SK-N-SH (cell line): ENCODE results near the gene KRT222. TPM values are rescaled to one million over a fixed set of nuclear protein-coding genes. Genes with fewer than 3 reads are reported as not detected.

Experiments used
- CTCF ChIA-PET: fragments of 300-600, 350-600 bp; formaldehyde crosslinking; extraction: SDS; loops from one replicate; lab custom pipeline; 2021; lab: Yijun Ruan, JAX
- POLR2A ChIA-PET: fragments of 350-600 bp; sonication (Branson Sonifier 250); formaldehyde crosslinking; extraction: SDS; loops from one replicate; lab custom pipeline; 2020; ENCODE audit warnings: antibody characterized with exemption, inconsistent platforms; lab: Yijun Ruan, JAX
- DNase-seq: peaks from one replicate; pipeline ENCODE4 v3.0.0; 2012
- H2AFZ ChIP-seq: fragments of 200-600 bp; sonication (generic); 2 replicates; pipeline ENCODE4 v1.8.1; 2016; ENCODE audit warnings: antibody characterized with exemption, mild to moderate bottlenecking, low read depth
- H3F3A ChIP-seq: fragments of 200-600 bp; sonication (generic); replicated peaks from 2 replicates; pipeline ENCODE3; 2016; ENCODE audit warnings: antibody characterized with exemption, mild to moderate bottlenecking; ENCODE audit not compliant: insufficient read depth
- H3K27ac ChIP-seq, 2 experiments: fragments of 200-500 bp in 1 of 2; fragments of 200-600 bp in 1 of 2; sonication (Bioruptor generic) in 1 of 2; sonication (generic), shearing (Covaris generic) in 1 of 2; 2 replicates each; pipeline versions ENCODE4 v1.5.1 to v1.6.1; 2014 to 2016; ENCODE audit warnings: low read depth in 2 of 2, inconsistent platforms in 1 of 2, low read length in 1 of 2, mild to moderate bottlenecking in 1 of 2, mixed read lengths in 1 of 2
- H3K27me3 ChIP-seq: fragments of 200-600 bp; sonication (generic), shearing (Covaris generic); 2 replicates; pipeline ENCODE4 v1.6.1; 2016; ENCODE audit warnings: mixed run types; ENCODE audit not compliant: insufficient read depth
- H3K36me3 ChIP-seq, 2 experiments: fragments of 200-500 bp in 1 of 2; fragments of 200-600 bp in 1 of 2; sonication (Bioruptor generic) in 1 of 2; sonication (generic) in 1 of 2; replicated peaks in 1 of 2; 2 replicates each; pipeline versions ENCODE3 to v1.5.1; 2014 to 2016; ENCODE audit warnings: low read length in 1 of 2, mild to moderate bottlenecking in 1 of 2; ENCODE audit not compliant: insufficient read depth in 2 of 2, control insufficient read depth in 1 of 2
- H3K4me1 ChIP-seq, 2 experiments: fragments of 200-500 bp in 1 of 2; fragments of 200-600 bp in 1 of 2; sonication (Bioruptor generic) in 1 of 2; sonication (generic), shearing (Covaris generic) in 1 of 2; 2 replicates each; pipeline versions ENCODE4 v1.5.1 to v1.6.1; 2014 to 2016; ENCODE audit warnings: low read depth in 1 of 2, low read length in 1 of 2, mixed run types in 1 of 2; ENCODE audit not compliant: insufficient read depth in 2 of 2, control insufficient read depth in 1 of 2
- H3K4me2 ChIP-seq: fragments of 200-600 bp; sonication (generic), shearing (Covaris generic); 2 replicates; pipeline ENCODE4 v1.6.1; 2017; ENCODE audit warnings: mixed run types
- H3K4me3 ChIP-seq, 2 experiments: fragments of 200-500 bp in 1 of 2; fragments of 200-600 bp in 1 of 2; sonication (Bioruptor generic) in 1 of 2; sonication (generic), shearing (Covaris generic) in 1 of 2; 2 replicates each; pipeline versions ENCODE4 v1.5.1 to v1.8.1; 2014 to 2016; ENCODE audit warnings: low read depth in 2 of 2, inconsistent platforms in 1 of 2, low read length in 1 of 2, mild to moderate bottlenecking in 1 of 2, mixed read lengths in 1 of 2, moderate library complexity in 1 of 2
- H3K79me2 ChIP-seq: fragments of 200-600 bp; sonication (generic); 2 replicates; pipeline ENCODE4 v1.8.1; 2017; ENCODE audit warnings: mild to moderate bottlenecking; ENCODE audit not compliant: insufficient read depth
- H3K9ac ChIP-seq: fragments of 200-600 bp; sonication (generic); 2 replicates; pipeline ENCODE4 v1.6.1; 2017; ENCODE audit warnings: mixed run types
- H3K9me2 ChIP-seq: fragments of 200-600 bp; sonication (generic); 2 replicates; pipeline ENCODE4 v1.6.1; 2017; ENCODE audit warnings: mixed run types
- H3K9me3 ChIP-seq: fragments of 200-600 bp; sonication (generic); 2 replicates; pipeline ENCODE4 v1.6.1; 2017; ENCODE audit warnings: mixed run types, mild to moderate bottlenecking, moderate library complexity
- H4K20me1 ChIP-seq: fragments of 200-600 bp; sonication (generic); 2 replicates; pipeline ENCODE4 v1.6.1; 2017; ENCODE audit warnings: mild to moderate bottlenecking, mixed run types; ENCODE audit not compliant: insufficient read depth
- CHD2 ChIP-seq: fragments of 150-350 bp; IDR thresholded peaks from 2 replicates; pipeline ENCODE4 v1.6.1; 2018; ENCODE audit warnings: low read length; ENCODE audit not compliant: partially characterized antibody
- FOXM1 ChIP-seq: IDR thresholded peaks from 2 replicates; pipeline ENCODE4 v1.4.0; 2012; ENCODE audit warnings: low read depth, mild to moderate bottlenecking
- GABPA ChIP-seq: IDR thresholded peaks from 2 replicates; pipeline ENCODE4 v1.4.0; 2012; ENCODE audit warnings: low read depth, mild to moderate bottlenecking
- MAX ChIP-seq: IDR thresholded peaks from 2 replicates; pipeline ENCODE4 v1.4.0; 2012; ENCODE audit warnings: low read depth
- MEF2A ChIP-seq: IDR thresholded peaks from 2 replicates; pipeline ENCODE4 v1.4.0; 2012; ENCODE audit warnings: low read depth, borderline replicate concordance
- NFIC ChIP-seq: IDR thresholded peaks from 2 replicates; pipeline ENCODE4 v1.4.0; 2012; ENCODE audit warnings: borderline replicate concordance
- NRF1 ChIP-seq: IDR thresholded peaks from 2 replicates; pipeline ENCODE4 v1.6.1; 2012; ENCODE audit warnings: low read depth, mild to moderate bottlenecking, low read length
- PBX3 ChIP-seq: IDR thresholded peaks from 2 replicates; pipeline ENCODE4; 2012
- RAD21 ChIP-seq: IDR thresholded peaks from 2 replicates; pipeline ENCODE4 v1.6.1; 2012; ENCODE audit warnings: mild to moderate bottlenecking, low read length
- RCOR1 ChIP-seq: fragments of 150-350 bp; IDR thresholded peaks from 2 replicates; pipeline ENCODE4 v1.6.1; 2017; ENCODE audit warnings: antibody characterized with exemption, low read length
- REST ChIP-seq: IDR thresholded peaks from 2 replicates; pipeline ENCODE4 v1.6.1; 2012; ENCODE audit warnings: mild to moderate bottlenecking, low read depth, low read length, moderate library complexity
- RFX5 ChIP-seq: IDR thresholded peaks from 2 replicates; pipeline ENCODE4 v1.6.1; 2012; ENCODE audit warnings: mild to moderate bottlenecking, improper control_type of control experiment, low read length
- RXRA ChIP-seq: IDR thresholded peaks from 2 replicates; pipeline ENCODE4 v1.4.0; 2012; ENCODE audit warnings: low read depth, mild to moderate bottlenecking, borderline replicate concordance
- SIN3A ChIP-seq: IDR thresholded peaks from 2 replicates; pipeline ENCODE4 v1.6.1; 2012; ENCODE audit warnings: low read depth, mild to moderate bottlenecking, low read length, moderate library complexity, borderline replicate concordance
- SMC3 ChIP-seq: IDR thresholded peaks from 2 replicates; pipeline ENCODE4 v1.6.1; 2012; ENCODE audit warnings: low read depth, low read length, improper control_type of control experiment
- TAF1 ChIP-seq: IDR thresholded peaks from 2 replicates; pipeline ENCODE4 v1.6.1; 2012; ENCODE audit warnings: low read depth, mild to moderate bottlenecking, low read length, moderate library complexity, borderline replicate concordance
- TCF12 ChIP-seq: IDR thresholded peaks from 2 replicates; pipeline ENCODE4 v1.4.0; 2012
- TEAD4 ChIP-seq: IDR thresholded peaks from 2 replicates; pipeline ENCODE4 v1.4.0; 2012; ENCODE audit warnings: mild to moderate bottlenecking, borderline replicate concordance; ENCODE audit not compliant: insufficient read depth
- YY1 ChIP-seq: IDR thresholded peaks from 2 replicates; pipeline ENCODE4 v1.4.0; 2012; ENCODE audit warnings: low read depth, mild to moderate bottlenecking
- ZBTB33 ChIP-seq: IDR thresholded peaks from 2 replicates; pipeline ENCODE4 v1.4.0; 2012; ENCODE audit warnings: low read depth, borderline replicate concordance
- WGBS: methylation state at CpG from one replicate; pipeline ENCODE4 v1.1.6; 2017; ENCODE audit warnings: low lambda C conversion rate; 5-methylcytosine and 5-hydroxymethylcytosine counted together
- polyA plus RNA-seq, 3 experiments: library from polyadenylated mRNA; depleted of rRNA; stranded (reverse); fragments of >200 nt; gene quantifications; 2 replicates each; pipeline ENCODE4 v1.2.3, GENCODE V29; 2012

KRT222 gene
- polyA plus RNA-seq, 1 of the 3 experiments (the other 2 are of a cell fraction), result not detected

GRCh38 chr17:40608061-40608581, 56.9 kb downstream of the KRT222 start:
- Histone ChIP-seq H3K27ac (no peak overlapping the region), H2AFZ (no peak overlapping the region), H3K4me1 (peaks cover 0 to 5% of the 10 kb centered on the region in 2 experiments; a peak in 1 of 4 replicates), H3K9me2 (no peaks in the 10 kb centered on the region), H3K36me3 (no peaks in the 10 kb centered on the region), H3K27me3 (peaks cover 46% of the 10 kb centered on the region), H3K4me2 (no peak overlapping the region), H3K79me2 (no peaks in the 10 kb centered on the region), H3F3A (no peaks in the 10 kb centered on the region), H3K9me3 (no peaks in the 10 kb centered on the region), H4K20me1 (no peaks in the 10 kb centered on the region), H3K4me3 (no peak overlapping the region), H3K9ac (no peak overlapping the region)
- ChIA-PET CTCF (no interaction called here), POLR2A (no interaction called here)
- no peak for TF ChIP-seq RXRA
- TF ChIP-seq RFX5, result no peak
- no peak for TF ChIP-seq TEAD4
- no peak for TF ChIP-seq SMC3
- TF ChIP-seq GABPA, result no peak
- no peak for TF ChIP-seq SIN3A
- TF ChIP-seq TCF12, result no peak
- no peak for TF ChIP-seq REST
- no peak for TF ChIP-seq RCOR1
- TF ChIP-seq CHD2, result no peak
- TF ChIP-seq PBX3, result no peak
- no peak for DNase-seq
- WGBS, result 57% methylated on average over 6 of the region's 6 CpGs

GRCh38 chr17:40607641-40608040, 57.3 kb downstream of the KRT222 start:
- H3K79me2 ChIP-seq, result no peaks in the 10 kb centered on the region
- no peaks in the 10 kb centered on the region for H3K9me3 ChIP-seq
- peaks cover 46% of the 10 kb centered on the region for H3K27me3 ChIP-seq
- TF ChIP-seq RFX5, result no peak
- TF ChIP-seq GABPA, result no peak
- no peak for TF ChIP-seq FOXM1
- no peak for TF ChIP-seq YY1
- TF ChIP-seq ZBTB33, result no peak
- no peak for TF ChIP-seq TAF1
- no peak for TF ChIP-seq RXRA
- no peak for TF ChIP-seq RAD21
- TF ChIP-seq NRF1, result no peak
- no peak for TF ChIP-seq NFIC
- no peak for TF ChIP-seq CHD2
- TF ChIP-seq MAX, result no peak
- no peak for TF ChIP-seq MEF2A
- H2AFZ ChIP-seq, result no peak overlapping the region
- no peak overlapping the region for H3K9ac ChIP-seq
- H3K4me2 ChIP-seq, result no peak overlapping the region
- POLR2A ChIA-PET, result no interaction called here
- CTCF ChIA-PET, result interaction anchor here (0.9 kb wide), 2 partner anchors 13 to 259 kb away, joined by 3 to 4 read pairs; no protein-coding TSS in a partner anchor
- 72% methylated on average over 5 of the region's 5 CpGs for WGBS
- H4K20me1 ChIP-seq, result no peaks in the 10 kb centered on the region
- DNase-seq, result no peak
- no peak overlapping the region for H3K4me3 ChIP-seq
- no peaks in the 10 kb centered on the region for H3F3A ChIP-seq
- no peak overlapping the region for H3K27ac ChIP-seq
- no peaks in the 10 kb centered on the region for H3K36me3 ChIP-seq
- no peaks in the 10 kb centered on the region for H3K9me2 ChIP-seq
- peaks cover 0 to under 1% of the 10 kb centered on the region in 2 experiments; a peak in 1 of 4 replicates for H3K4me1 ChIP-seq
